Osteoblast (primary cell): Measurements from ENCODE around the gene RNF152. TPM values are rescaled to one million over a fixed set of nuclear protein-coding genes. Genes with fewer than 3 reads are reported as not detected.
A peak's percentile ranks its signal among the peaks of the same experiment; 100 is the strongest.

Experiments used
- DNase-seq: peaks from one replicate; pipeline ENCODE4 v3.0.0; 2011; ENCODE audit warnings: low spot score, mixed read lengths; ENCODE audit not compliant: insufficient read length; ENCODE audit errors: missing footprints
- H2AFZ ChIP-seq: 2 replicates; pipeline ENCODE4 v1.6.0; 2011; ENCODE audit warnings: mild to moderate bottlenecking, low read length
- H3K27ac ChIP-seq: 2 replicates; pipeline ENCODE4 v1.5.1; 2011; ENCODE audit warnings: mild to moderate bottlenecking, low read depth, low read length, moderate library complexity
- H3K27me3 ChIP-seq: 2 replicates; pipeline ENCODE4 v1.6.0; 2012; ENCODE audit warnings: mild to moderate bottlenecking, control low read depth, inconsistent platforms, low read length, moderate library complexity; ENCODE audit not compliant: insufficient read depth
- H3K36me3 ChIP-seq: 2 replicates; pipeline ENCODE4 v1.5.1; 2011; ENCODE audit warnings: mild to moderate bottlenecking, low read length, control low read depth, moderate library complexity; ENCODE audit not compliant: insufficient read depth
- H3K4me1 ChIP-seq: 2 replicates; pipeline ENCODE4 v1.5.1; 2011; ENCODE audit warnings: mild to moderate bottlenecking, low read length, control low read depth, moderate library complexity; ENCODE audit not compliant: insufficient read depth
- H3K4me2 ChIP-seq: 2 replicates; pipeline ENCODE4 v1.6.0; 2011; ENCODE audit warnings: mild to moderate bottlenecking, low read length; ENCODE audit not compliant: insufficient read depth
- H3K4me3 ChIP-seq: fragments of 200-600 bp; sonication (generic); 3 replicates; pipeline ENCODE4 v1.5.1; 2012; ENCODE audit warnings: mild to moderate bottlenecking, low read length, inconsistent platforms; ENCODE audit not compliant: insufficient read depth
- H3K79me2 ChIP-seq: 2 replicates; pipeline ENCODE4 v1.6.0; 2012; ENCODE audit warnings: mild to moderate bottlenecking, low read length, control low read depth, inconsistent platforms; ENCODE audit not compliant: insufficient read depth
- H3K9me3 ChIP-seq: 2 replicates; pipeline ENCODE4 v1.5.1; 2011; ENCODE audit warnings: low read depth, low read length, control low read depth
- H4K20me1 ChIP-seq: 2 replicates; pipeline ENCODE4 v1.6.0; 2012; ENCODE audit warnings: mild to moderate bottlenecking, low read length, control low read depth; ENCODE audit not compliant: insufficient read depth
- CTCF ChIP-seq: IDR thresholded peaks from 2 replicates; pipeline ENCODE4 v1.5.1; 2011; ENCODE audit warnings: mild to moderate bottlenecking, low read depth, low read length, moderate library complexity; ENCODE audit errors: extremely low read depth
- total RNA-seq: library from RNA; depleted of rRNA; stranded (reverse); fragments of >200 nt; gene quantifications from 2 replicates; pipeline ENCODE4 v1.2.3, GENCODE V29; 2012

Gene RNF152
- total RNA-seq, 1 donor = 3.3 TPM

GRCh38 chr18:61850756-61851155, 42.1 kb downstream of the RNF152 start:
- peaks cover 32% of the 10 kb centered on the region for H3K79me2 ChIP-seq
- no peaks in the 10 kb centered on the region for H3K27me3 ChIP-seq
- H3K4me2 ChIP-seq = no peak overlapping the region
- TF ChIP-seq CTCF = no peak
- H4K20me1 ChIP-seq = no peaks in the 10 kb centered on the region
- H3K36me3 ChIP-seq = no peaks in the 10 kb centered on the region
- H3K27ac ChIP-seq = no peak overlapping the region
- no peak overlapping the region for H3K4me3 ChIP-seq
- peak; percentile 48 for DNase-seq
- H2AFZ ChIP-seq = no peak overlapping the region
- H3K4me1 ChIP-seq = peaks cover 21% of the 10 kb centered on the region
- H3K9me3 ChIP-seq = no peaks in the 10 kb centered on the region

- H4K20me1 ChIP-seq = no peaks in the 10 kb centered on the region
- TF ChIP-seq CTCF = no peak
- peaks cover 18% of the 10 kb centered on the region for H3K79me2 ChIP-seq
- H3K36me3 ChIP-seq = no peaks in the 10 kb centered on the region
- H2AFZ ChIP-seq = no peak overlapping the region
- no peaks in the 10 kb centered on the region for H3K9me3 ChIP-seq
- no peak for DNase-seq
- no peak overlapping the region for H3K4me3 ChIP-seq
- H3K4me2 ChIP-seq = no peak overlapping the region
- peaks cover 13% of the 10 kb centered on the region for H3K4me1 ChIP-seq
- no peak overlapping the region for H3K27ac ChIP-seq
- no peaks in the 10 kb centered on the region for H3K27me3 ChIP-seq
These were observed 45.5 kb downstream of the RNF152 start for GRCh38 chr18:61847164-61847791.

GRCh38 chr18:61845197-61845596, 47.6 kb downstream of the RNF152 start:
- Histone ChIP-seq H4K20me1 (no peaks in the 10 kb centered on the region), H3K27me3 (no peaks in the 10 kb centered on the region), H3K4me2 (no peak overlapping the region), H3K27ac (no peak overlapping the region), H3K9me3 (no peaks in the 10 kb centered on the region), H3K79me2 (peaks cover 23% of the 10 kb centered on the region), H3K36me3 (no peaks in the 10 kb centered on the region), H2AFZ (no peak overlapping the region), H3K4me3 (no peak overlapping the region), H3K4me1 (no peaks in the 10 kb centered on the region)
- no peak for DNase-seq
- no peak for TF ChIP-seq CTCF

- Histone ChIP-seq H3K27ac (no peak overlapping the region), H3K36me3 (no peaks in the 10 kb centered on the region), H3K4me2 (no peak overlapping the region), H3K9me3 (no peaks in the 10 kb centered on the region), H3K27me3 (no peaks in the 10 kb centered on the region), H2AFZ (no peak overlapping the region), H3K79me2 (peaks cover 20% of the 10 kb centered on the region), H3K4me3 (no peak overlapping the region), H3K4me1 (no peaks in the 10 kb centered on the region), H4K20me1 (no peaks in the 10 kb centered on the region)
- TF ChIP-seq CTCF = no peak
- no peak for DNase-seq
These were observed 48.1 kb downstream of the RNF152 start for GRCh38 chr18:61844726-61845125.
